Right renal pelvis (tissue), 4 donors: ENCODE data around the gene ZNF174. TPM values are rescaled to one million over a fixed set of nuclear protein-coding genes. Genes with fewer than 3 reads are reported as not detected.
A peak's percentile ranks its signal among the peaks of the same experiment; 100 is the strongest.

Experiments used
- DNase-seq, 4 donors: peaks; one replicate each; pipeline ENCODE4 v3.0.0-alpha.2; 2013; ENCODE audit warnings: low read depth in 4 of 4, low spot score in 3 of 4, missing footprints in 1 of 4
- polyA plus RNA-seq, 4 donors: library from polyadenylated mRNA; unstranded; fragments of 120-200 nt; gene quantifications; one replicate each; pipeline ENCODE4 v1.2.1, GENCODE V29; 2013; ENCODE audit not compliant: insufficient read length in 4 of 4

ZNF174 gene
- polyA plus RNA-seq = 10 to 100 TPM; 14.1 to 16.6 (median 15.6) TPM

DNA sequence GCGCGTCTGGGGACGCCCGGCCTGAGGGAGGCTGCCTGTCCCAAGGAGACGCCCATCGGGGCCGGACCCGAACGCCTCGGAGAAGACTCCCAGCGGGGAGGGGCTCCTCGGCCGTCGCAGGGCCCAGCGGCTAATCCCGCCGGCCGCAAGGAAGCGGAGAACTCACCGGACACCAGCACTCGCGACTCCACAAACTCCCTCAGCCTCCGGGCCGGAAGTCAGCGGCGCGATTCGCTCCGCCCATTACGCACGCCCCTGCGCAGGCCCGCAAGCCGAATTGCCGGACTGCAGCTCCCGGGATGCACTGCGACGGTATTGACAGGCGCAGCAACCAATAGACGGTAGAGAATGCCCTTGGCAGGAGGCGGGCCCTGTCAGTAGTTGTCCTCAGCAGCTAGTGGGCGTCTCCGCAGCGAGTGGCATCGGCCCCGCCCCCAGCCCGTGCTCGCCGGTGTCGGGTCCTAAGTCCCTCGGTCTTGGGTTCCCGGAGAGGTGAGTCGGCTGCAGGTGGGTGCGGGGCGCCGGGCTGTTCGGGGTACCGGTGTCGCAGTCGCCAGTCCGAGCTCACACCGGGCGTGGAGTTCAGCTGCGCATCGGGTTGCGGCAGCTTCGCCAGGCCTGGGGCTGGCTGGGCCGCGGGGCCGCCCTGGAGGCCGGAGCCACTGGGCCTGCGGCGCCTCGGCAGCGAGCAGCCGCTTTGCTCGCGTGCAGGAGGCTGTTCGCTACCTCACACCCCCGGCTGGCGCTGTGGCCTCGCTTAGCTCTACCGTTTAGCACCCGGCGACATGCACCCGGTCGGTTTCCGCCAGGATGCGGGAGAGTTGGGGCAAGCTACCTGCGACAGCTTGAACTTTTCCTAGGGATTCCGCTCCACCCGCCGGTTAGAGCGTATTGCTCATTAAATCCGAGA lies at the start of gene ZNF174, which contains the start of gene ZSCAN32:
TSS of gene ZNF174 (plus strand) at position 437 of the 910 bp plus-strand sequence. CDS start 790 bp downstream, outside the sequence.
TSS of gene ZSCAN32 (minus strand) at position 226 of the 910 bp plus-strand sequence. CDS start 3,447 bp downstream, outside the sequence.
- peak; percentile 96 to 99 (median 98) for DNase-seq

DNA sequence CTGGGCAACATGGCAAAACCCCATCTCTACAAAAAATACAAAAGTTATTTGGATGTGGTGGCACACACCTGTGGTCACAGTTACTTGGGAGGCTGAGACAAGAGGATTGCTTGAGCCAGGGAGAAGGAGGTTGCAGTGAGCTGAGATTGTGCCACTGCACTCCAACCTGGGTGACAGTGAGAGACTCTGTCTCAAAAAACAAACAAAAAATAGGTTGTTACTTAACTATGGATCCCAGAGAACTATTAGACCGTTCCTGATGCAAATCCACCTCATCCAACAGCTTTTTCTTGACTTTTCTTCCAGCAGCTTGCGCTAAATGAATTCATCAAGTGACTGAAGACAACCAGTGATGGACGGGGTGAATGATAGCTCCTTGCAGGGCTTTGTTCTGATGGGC lies 45.4 kb upstream of the ZNF174 start, which contains the start of gene OR2C1:
TSS of gene OR2C1 (plus strand) at position 301 of the 400 bp plus-strand sequence. CDS start at position 353, 52 bp downstream.
- no peak for DNase-seq

GRCh38 chr16:3356118-3356517 lies 44.9 kb upstream of the ZNF174 start:
- no peak for DNase-seq

GRCh38 chr16:3358871-3359270 lies 42.1 kb upstream of the ZNF174 start:
- no peak for DNase-seq

- DNase-seq = no peak
Observed at GRCh38 chr16:3362931-3363330, 38.1 kb upstream of the ZNF174 start.

DNA sequence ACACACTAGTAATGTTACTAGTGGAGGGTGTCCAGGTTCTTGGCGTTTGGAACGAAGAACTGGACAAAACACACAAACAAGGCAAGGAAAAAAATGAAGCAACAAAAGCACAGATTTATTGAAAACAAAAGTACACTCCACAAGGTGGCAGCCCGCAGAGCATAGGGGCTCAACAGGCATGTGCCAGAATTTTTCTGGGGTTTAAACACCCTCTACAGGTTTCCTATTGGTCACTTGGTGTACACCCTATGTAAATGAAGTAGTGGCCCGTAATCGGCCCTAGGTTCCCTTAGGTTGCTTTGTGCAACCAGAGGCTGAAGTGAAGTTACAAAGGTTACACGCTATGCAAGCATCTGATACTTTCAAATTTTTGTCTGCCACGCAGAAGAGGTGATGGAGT lies 37.2 kb upstream of the ZNF174 start:
- DNase-seq = no peak

GRCh38 chr16:3364774-3365427 lies 36.1 kb upstream of the ZNF174 start:
- DNase-seq = peak; percentile 58 to 75 (median 70)

GRCh38 chr16:3369073-3369472 lies 31.9 kb upstream of the ZNF174 start:
- no peak for DNase-seq

DNA sequence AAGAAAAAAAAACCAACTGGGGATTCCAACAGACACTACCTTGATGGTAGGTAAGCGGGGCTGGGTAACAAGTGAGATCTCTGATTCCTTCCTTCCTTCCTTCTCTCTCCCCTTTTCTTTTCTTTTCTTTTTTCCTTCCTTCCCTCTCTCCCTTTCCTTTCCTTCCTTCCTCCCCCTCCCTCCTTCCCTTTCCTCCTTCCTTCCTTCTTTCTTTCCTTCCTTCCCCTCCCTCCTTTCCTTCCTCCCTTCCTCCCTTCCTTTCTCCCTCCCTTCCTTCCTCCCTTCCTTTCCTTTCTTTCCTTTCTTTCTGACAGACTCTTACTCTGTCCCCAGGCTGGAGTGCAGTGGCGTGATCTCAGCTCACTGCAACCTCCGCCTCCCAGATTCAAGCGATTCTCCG lies 25.3 kb upstream of the ZNF174 start:
- DNase-seq = no peak

DNA sequence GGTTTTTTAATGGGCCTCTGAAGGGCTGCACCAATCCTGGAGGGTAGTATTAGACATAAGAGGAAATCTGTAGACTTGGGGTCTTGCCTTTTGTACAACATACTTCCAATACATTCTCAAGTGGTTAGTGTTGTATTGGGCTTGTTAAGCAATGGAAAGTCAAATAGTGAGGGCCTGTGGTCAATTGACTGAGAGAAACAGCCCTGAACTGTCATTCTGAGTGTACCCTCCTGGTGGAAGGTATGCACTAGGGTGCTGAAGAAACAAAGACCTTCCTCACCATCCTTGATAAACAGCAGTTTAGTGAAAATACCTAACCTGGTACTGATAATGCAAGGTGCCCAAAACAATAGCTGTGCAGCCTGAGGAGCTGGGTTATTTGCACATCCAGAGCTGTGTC lies 23.1 kb upstream of the ZNF174 start:
- DNase-seq = no peak

DNA sequence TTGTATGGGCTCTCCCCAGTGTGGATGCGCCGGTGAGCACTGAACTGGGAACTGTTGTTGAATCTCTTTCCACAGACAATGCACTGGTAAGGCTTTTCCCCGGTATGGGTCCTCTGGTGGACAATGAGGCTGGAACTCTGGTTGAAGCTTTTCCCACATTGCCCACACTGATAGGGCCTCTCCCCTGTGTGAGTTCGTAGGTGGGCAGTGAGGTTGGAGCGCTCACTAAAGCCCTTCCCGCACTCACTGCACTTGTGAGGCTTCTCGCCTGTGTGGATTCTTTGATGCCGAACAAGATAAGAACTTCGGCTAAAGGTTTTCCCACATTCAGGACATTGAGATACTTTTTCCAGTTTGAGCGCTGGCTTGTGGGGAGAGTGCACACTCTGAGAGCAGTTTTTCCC lies 18.0 kb upstream of the ZNF174 start:
- DNase-seq = no peak

DNA sequence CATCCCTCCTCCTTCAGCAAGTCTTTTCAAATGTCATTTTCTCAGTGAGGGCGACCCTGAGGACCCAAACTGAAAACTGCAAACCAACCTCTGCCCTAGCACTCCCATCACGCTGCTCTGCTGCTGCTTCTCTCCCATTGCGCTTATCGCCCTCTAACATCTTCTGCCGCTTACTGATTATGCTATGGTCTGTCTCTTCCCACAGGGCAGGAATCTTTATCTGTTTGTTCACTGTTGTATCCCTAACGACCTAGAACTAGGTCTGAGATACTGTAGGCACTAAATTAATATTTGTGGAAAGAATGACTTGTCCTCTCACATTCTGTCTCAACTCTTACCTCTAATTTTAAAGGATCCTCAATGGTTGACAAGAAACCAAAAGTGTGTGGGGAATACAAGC lies 12.7 kb upstream of the ZNF174 start:
- no peak for DNase-seq

GRCh38 chr16:3389663-3390338 lies 11.2 kb upstream of the ZNF174 start:
- DNase-seq = no peak

DNA sequence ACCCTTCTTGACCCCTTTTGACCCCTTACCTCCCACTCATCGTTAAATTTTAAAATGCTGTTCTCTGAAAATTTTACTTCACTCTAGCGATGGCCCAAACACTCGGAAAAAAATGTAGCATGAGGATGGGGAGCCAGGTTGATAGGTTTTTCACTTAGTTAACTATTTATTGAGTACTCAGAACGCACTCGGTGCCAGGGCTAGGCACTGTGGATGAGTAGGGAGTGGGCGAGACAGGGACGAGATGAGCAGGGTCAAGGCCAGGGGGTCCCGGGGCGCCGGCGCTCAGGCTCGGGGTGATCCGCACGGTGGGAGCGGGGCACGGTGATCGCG lies 603 bp upstream of the ZNF174 start:
- no peak for DNase-seq

GRCh38 chr16:3401719-3402397 lies 843 bp downstream of the ZNF174 start:
- DNase-seq = no peak

- DNase-seq = no peak
Observed at GRCh38 chr16:3408561-3409197, 7.7 kb downstream of the ZNF174 start.

DNA sequence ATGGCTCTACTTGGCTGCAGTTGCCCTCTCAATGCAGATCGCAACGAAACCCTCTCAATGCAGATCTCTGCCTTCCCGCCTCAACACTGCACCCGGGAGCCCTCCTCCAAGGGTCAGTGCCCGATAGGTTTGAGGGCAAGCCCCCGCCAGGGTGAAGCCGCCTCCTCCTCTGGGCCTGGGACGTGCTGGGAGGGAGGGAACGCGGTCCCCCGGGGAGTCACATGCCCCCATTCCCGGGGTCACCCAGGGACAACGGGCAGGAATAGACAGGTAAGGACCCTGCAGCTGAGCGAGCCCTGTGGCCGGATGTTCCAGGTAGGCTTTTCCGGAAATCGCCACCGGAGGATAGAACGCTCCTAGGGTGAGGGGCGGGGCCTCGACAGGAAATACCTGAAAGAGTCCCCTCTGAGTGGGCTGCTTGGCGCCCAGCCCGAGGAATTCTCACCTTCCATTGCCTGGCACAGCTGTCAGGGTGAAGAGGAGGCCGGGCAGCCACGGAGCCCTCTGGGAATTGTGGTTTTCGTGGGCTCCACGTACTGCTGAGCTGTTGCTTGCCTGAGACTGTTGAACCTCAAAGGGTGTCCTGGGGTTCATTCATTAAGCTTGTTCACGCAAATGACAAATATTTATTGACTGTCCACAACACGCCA lies 12.8 kb downstream of the ZNF174 start:
- no peak for DNase-seq

DNA sequence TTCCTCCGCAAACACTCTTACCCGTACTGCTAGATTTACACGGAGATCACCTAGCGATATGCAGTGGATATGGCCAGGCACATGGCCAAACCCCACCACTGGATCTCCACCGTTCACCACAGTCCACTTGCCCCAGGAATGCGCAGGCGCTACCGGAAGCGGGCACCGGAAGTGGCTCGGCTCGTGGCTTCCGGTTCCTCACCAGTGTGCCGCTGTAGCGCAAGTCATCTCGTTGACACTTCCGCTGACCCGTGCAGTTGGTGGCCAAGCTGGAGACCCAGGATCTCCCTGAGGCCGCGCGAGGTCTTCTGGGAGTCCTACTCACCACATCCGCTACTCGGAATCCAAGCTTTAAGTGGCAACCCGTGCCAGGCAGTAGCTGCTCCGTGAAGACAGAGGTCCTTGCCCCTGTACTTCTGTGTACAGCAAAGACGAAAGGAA lies 30.8 kb downstream of the ZNF174 start:
- DNase-seq = no peak

- no peak for DNase-seq
Observed at GRCh38 chr16:3434373-3434772, 33.4 kb downstream of the ZNF174 start.
